AG08395 (cell line): Measurements from ENCODE around the gene CIPC.

Source experiments
- DNase-seq: peaks from one replicate; pipeline ENCODE4 v3.0.0; 2012; ENCODE audit warnings: mixed read lengths, low spot score

The CIPC gene

DNA sequence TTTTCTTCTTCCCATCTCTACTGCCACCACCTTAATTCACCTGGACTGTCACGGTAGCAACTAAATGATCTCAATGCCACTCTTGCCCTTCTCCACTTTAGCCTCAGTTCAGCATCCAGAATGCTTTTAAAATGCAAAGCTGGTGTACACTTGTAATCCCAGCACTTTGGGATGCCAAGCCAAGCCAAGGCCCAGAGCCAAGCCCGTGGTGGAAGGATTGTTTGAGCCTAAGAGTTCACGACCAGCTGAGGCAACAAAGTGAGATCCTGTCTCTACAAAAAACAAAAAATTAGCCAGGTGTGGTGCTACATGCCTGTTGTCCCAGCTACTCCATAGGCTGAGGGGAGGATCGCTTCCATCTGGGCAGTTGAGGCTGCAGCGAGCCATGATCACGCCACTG is 5.9 kb downstream of the CIPC start:
- DNase-seq, result no peak

DNA sequence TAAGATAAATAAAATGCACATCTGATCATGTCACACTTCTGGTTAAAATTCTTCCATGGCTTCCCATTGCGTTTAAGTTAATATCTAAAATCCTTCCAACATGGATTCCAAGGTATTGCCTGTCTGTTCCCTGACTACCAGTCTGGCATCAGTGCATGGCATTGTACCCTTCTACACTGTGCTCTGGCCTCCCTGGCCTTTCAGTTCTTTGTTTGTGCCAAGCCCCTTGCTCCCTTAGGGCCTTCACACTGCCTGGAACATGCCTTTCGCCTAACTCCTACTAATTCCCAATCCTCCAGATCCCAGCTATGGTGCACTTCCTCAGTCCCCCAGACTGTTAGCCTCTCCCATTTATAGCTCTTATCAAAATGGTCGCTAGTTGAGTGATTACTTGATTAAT is 6.3 kb downstream of the CIPC start:
- no peak for DNase-seq

DNA sequence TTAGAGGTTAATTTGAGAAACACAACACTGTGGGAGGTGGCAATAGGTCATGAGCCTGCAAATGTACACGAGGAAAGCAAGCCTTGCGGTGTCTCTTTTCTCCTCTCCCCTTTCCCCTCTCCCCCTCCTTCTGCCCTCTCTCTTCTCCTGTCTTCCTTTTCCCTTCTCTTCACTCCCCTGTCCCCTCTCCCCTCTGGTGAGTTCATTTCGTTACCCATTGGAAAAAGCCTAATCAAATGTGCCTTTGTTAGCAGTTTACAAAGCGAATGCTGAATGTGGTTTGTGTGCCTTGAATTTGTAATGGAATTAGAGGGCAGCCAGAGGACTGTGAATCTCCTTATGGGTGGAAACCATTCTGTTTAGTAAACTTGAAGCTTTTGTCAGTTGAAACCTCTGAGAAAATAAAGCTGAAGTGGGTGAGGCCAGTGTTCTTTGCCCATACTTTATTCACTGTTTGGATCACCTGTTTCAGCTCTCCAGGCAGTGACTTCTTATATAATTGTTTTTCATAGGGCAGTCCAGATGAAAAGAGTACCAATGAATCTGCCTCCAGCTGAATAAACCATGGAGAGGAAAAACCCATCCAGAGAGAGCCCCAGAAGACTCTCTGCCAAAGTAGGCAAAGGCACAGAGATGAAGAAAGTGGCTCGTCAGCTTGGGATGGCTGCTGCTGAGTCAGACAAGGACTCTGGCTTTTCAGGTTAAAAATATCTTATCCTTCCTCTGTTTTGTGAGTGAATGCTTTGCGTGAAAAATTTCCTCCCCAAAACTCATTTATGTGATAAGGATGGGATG is 7.3 kb downstream of the CIPC start:
- no peak for DNase-seq

DNA sequence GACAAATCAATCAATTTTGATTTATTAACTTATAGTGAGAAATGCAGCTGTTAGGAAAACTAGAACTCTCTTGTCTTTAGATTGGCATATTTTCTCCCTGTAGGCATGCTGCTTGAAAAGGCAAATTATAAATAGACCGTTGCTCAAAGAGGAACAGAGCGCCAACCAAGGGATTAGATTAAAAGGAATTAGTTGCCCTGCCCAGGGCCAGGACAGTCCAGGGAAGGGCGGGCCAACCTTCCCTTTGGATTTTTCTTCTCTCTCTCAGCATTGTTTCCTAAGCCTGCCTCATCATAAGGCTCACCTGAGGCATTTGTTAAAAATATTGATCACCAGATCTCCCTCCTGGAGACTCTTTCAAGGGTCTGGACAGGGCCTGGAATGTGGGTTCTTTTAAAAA is 8.6 kb downstream of the CIPC start:
- no peak for DNase-seq

DNA sequence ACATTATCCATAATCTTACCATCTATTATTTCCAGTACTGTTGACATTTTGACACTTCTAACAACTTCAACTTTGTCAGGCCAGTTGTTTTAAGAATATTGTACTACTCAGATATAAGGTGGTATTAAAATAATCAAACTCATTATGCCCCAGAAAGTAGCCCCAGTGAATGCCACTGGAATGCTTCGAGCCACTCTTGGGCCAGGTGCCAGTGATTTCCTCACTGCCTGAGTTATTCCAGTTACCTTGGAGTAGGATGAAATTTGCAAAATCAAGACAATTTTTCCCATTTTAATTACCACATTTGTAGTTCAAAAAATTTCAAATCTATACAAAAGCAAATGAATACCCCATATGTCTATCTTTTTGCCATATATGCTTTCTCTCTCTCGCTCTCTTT is 9.2 kb downstream of the CIPC start:
- DNase-seq, result no peak

DNA sequence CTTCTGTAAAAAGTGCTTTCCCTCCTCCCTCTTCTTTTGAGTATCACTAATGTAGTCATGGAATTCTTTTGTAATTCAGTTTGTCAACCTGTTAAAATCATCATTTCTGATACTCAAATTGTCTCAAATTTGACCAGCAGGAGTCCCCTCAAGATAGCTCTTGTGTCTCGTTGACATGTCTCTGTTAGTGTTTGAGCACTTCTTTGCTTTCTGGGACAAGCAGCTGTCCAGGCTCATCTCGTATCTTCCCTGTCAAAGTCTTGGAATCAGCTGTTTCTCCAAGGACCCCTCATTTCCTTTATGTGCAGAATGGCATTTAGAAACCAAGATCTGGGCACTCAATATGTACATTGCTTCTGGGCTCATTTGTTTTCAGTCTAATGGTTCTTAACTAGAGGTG is 10.7 kb downstream of the CIPC start:
- DNase-seq, result no peak

DNA sequence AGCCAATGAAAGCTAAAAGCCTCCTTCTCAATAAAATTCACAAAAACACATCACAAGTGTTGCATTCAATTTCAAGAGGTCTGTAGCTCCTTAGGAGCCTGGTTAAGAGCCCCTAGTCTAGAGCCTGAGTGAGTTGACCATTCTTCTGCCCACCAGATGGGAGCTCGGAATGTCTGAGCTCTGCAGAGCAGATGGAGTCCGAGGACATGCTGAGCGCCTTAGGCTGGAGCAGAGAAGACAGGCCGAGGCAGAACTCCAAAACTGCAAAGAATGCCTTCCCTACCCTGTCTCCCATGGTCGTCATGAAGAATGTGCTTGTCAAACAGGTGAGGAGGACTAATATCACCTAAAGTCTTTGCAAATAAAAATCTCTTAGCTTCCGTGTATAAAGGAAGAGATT is 11.6 kb downstream of the CIPC start:
- DNase-seq, result no peak

DNA sequence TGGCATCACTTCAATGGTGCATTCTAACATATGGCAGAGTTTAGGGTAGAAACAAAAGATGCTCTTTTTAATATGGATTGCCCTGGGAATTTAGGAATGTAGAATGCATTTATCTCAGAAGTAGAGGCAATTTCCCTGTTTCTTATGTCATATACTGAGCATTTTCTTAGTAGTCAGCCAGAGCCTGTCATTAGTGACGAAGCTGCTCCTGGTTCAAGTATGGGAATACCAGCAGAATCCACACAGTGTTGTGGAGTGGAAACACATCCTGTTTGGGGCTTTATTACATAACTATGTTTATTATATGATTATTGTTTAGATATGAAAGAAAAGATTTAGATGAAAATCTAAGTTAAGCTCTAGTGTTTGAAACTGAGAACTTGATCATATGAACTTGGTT is 12.2 kb downstream of the CIPC start:
- DNase-seq, result no peak

DNA sequence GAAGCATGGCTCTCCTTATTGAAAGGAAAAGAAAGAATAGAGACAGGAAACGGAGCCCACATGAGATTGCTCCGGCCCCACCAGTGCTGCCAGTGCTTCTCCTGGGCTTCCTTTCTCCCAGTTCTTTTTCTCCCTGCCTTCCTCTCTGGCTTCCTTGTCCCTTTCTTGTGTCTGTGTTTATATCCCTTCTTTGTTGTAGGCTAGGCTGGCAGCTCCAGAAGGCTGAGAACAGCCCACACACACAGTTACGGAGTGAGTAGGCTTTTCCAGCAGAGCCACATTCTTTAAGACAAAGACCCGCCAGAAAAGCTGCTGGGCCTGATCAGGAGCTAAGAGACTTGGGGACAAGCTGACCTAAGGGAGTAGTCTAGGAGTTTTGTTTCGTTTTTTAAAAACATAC is 13.0 kb downstream of the CIPC start:
- no peak for DNase-seq

DNA sequence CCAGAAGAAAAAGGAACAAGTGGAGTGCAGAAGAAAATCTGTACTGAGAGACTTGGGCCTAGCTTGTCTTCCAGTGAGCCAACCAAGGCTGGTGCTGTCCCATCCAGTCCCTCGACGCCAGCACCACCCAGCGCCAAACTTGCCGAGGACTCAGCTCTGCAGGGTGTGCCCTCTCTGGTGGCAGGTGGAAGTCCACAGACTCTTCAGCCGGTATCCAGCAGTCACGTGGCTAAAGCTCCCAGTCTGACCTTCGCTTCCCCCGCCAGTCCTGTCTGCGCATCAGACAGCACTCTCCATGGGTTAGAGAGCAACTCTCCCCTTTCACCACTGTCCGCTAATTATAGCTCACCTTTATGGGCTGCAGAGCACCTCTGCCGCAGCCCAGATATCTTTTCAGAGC is 15.6 kb downstream of the CIPC start:
- no peak for DNase-seq

DNA sequence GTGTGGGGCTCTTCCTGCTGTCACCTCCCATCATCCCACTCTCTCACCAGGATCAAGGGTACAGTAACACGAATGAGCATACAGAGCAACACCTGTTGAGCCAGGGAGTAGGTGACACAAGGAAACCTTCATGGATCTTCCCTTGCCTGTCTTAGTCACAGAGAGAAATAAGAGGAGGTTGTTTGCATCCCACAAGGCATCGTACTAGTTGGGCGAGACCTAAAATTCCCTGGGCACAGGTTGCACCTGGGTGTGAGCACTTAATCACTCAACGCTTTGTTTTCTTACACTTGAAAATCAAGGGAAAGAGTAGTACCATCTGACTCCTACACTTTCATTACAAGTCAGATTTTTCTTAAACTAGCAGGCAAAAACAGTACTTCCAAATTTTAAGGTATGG is 16.6 kb downstream of the CIPC start:
- DNase-seq, result no peak

DNA sequence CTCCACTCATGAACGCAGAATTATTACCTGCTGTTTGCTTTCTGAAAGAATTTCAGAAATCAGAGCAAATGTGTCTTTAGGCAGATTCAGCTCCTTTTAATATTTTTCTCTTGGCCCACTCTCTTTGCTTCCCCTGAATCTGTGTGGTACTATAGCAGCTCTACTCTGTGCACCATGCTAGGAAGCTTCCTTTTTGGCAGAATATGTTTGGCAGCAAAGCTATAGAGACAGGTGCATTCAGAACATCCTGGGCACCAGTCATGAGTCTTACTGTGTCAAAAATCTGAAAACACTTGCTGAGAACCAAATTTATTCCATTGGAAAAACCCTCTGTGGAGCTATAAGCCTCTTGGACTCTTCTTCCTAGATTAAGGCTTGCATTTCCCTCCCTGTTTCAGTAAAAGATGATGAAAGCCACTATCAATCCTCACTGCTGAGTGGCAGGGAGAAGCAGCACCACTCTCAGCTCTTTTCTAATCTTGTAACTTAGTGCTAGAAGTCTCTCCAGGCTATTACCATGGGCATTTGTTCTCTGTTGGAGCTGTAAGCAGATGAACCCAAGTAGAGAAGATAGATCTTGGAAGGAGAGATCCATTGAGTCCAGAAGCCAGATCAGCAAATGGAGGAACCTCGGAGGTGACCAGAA is 18.2 kb downstream of the CIPC start:
- DNase-seq, result no peak

DNA sequence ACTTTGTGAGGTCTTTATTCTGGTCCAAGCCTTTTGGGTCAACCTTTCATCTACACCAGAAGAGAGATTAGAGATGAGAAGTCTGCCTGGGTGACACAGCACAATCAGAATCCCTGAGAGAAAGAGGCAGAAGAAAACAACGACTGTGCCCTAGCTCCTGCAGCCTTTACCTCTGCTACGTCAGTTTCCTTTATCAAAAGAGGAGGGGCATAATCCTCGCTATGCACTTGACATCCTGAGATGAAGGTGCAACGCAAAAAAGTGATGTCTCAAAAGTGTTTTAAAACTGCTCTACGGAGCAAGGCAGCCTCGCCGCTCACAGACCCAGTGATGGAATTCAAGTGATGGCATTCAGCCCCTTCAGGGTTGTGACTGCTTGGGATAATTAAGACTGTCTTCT is 21.8 kb downstream of the CIPC start:
- no peak for DNase-seq

DNA sequence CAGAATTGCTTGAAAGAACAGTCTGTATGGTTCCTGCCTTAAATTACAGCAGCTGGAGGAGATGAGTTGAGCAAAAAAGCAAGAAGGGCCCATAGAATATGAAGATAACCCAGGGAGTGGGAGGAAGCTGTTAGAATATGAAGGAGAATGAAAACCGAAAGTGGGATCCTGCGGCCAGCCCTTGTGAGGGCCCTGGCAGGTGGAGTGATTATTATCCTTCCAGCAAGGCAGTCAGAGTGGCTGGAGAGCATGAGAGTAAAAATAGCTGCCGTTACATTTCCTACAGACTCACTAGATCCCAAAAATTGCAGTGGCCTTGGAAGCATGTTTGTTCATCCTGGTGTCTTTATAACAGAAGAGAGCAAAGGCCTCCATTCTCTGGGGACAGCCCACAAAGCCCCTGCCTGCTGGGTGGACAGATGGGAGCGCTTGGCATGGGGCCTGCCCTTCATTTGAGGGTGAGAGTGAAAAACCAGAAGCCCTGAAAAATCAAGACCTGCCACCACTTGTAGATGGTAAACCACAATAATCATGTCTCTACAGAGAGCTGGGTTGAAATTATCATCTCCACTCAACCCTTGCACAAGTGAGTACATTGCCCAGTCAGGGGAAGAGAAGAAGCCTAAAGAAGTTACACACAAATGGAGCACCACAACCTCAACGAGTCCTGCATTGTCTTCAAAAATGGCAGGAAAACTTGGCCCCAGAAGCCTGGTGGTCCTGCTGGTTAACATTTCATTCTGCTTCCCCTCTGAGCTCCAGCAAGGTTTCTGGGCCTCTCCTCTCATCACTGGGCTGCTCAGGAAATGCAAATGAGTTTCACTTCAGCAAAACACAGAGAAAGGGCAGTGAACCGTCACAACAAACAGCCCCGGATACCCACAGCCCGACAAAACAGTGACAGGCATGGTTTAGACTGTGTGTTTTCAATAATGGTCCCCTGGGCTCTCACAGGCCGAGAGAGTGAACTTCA is 23.0 kb downstream of the CIPC start:
- DNase-seq, result no peak

DNA sequence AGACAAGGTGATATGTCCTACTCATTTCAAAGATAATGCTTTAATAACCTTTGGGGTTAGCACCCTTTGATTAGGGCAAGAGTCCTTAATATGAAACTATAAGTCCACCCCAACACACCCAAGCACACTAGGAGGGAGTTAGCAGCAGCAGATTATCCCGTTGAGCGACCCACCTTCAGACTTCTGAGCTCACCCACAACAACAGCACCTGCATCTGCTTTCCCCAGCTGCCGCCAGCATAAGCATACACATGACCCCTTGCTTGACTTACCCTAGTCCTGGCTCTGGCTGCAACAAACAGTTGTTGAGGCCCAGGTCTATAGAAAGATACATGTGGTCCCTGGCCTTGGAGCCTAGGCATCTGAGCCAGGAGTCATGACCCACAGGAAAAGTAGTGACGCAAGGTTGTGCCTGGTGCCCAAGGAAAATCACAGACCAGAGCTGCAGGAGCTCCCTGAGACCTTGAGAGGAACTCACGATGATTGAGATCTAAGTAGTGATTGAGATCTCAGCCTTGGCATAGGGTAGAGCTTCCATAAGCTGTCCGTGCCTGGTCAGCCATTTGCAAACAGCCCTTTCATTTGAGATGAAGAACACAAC is 24.6 kb downstream of the CIPC start:
- DNase-seq, result no peak

DNA sequence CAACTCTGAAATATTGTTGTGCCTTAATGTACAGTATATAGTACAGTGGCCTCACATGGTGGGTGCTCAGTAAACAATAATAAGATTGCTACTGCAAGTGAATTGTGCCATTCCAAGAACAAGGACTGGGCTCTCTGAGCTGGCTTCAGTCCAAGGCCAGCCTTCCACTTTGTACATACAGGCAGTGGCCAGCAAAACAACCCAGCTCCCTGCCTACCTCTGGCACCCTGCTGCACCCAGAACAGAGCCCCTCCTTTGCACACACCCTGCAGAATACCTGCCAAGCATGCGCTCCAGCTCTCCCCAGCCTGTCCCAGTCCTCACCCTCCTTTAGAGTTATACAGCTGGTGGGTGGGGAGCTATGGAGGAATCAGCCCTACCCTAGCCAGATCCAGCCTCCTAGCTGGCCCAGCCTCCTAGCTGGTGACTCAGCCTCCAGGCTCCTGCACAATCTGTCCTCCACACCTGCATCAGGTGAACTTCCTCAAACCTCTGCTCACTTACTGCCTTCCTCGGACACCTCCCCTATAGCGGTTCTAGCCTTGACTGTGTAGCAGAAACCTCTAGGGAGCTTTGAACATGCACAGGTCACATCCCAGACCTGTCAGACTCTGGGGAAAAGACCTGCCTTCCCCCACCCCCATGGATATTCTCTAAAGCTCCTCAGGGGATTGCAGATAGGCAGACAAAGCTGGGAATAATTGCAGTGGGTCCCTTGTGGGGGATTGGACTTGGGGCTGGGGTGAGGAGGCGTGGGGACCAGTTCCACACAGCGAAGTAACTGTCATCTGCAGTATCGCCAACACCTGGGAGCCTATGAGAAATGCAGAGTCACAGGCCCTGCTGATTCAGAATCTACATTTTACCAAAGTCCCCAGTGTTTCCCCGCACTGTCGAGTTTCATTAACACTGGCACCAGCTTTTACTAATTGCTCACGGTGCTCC is 25.6 kb downstream of the CIPC start:
- no peak for DNase-seq

DNA sequence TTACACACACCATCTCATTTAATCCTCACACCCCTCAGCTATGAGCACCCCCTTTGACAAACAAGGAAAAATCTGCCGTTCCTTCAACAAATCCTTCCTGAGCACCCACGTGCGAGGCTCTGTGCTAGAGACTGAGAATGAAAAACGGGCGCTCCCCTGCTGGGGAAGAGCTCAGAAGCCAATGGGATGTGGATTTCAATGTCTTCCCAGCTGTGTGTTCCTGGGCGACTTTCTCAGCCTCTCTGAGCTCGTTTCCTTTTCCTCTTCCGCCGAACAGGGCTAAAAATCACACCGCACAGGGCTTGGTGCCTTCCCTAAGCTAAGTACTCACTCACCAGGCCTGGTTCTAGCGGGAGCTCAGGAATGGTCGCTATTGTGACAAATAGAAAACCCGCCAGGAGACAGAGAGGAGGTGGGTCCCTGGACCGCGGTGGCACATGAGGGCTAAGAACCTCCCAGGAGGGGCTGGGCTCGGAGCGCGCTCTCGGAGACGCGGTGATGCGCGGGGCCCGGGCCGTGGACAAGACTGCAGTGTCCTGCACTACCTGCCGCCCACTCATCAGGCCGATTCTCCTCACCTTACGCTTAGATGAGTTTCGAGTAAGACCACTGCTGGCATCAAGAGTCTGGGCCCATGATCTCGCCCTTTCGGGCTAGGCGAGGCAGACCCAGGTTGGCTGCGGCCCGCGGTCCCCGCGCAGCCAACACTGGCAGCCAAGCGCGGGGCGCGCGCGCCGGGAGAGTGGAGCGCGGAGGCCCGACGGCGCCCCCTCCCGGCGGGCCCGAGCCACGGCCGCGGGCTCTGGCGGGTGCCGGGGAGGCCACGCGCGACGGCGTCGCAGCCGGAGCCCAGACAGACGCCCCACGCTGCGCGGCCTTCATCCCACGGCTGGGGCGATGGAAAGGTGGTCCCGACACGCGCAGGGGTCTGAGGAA is 26.6 kb downstream of the CIPC start:
- peak; percentile 56 for DNase-seq

DNA sequence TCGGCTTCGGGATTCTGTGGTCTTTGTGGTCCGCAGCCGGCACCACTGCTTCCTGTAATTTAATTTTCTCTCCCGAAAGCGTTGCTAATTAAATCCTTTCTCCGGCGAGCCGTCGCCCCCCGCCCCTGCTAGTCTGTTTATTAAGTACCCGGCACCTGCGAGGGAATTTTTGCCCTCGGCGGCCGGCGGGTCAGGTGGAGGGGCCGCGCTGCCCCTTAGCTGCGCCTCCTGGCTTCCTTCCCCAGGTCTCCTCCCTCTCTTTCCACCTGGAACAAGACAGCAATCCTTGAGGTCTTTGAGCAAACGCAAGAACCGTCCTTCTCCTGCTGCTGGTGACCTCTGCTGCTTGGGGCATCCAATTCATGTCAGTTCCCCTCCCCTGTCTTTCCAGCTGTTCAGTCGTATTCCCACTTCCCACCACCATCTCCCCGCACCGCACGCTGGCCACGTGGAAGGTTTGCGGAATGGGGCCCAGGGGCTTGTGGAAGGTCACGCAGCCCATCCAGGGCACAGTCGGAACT is 27.3 kb downstream of the CIPC start:
- no peak for DNase-seq

DNA sequence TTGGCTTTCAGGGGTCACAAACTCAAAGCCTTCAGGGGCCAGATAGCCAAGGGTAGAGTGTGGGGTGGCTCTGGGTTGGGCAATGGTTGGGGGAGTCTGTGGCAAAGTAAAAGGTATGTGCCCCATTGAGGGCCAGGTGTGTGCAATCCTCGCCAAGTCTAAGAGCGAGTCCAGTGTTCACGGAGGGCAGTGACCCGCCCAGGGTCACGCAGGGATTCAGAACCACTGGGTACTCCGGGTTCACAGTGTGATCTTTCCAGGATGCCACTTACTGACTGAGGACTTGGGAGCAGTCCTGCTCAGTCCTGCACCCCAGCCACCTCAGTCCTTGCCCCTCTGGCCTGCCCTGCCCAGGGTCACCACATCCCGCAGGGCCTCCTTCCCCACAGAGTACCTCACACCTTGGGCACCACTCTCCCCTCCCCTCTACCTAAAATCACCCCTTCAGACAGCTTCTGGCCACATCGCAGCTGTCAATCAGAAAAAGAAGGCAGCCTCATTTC is 27.8 kb downstream of the CIPC start:
- DNase-seq, result no peak
